PC-9 (cell line): ENCODE measurements around the gene PRC1. TPM values are rescaled to one million over a fixed set of nuclear protein-coding genes. Genes with fewer than 3 reads are reported as not detected.
"Not testable (repeated sequence)": the region's sequence is repeated elsewhere in the genome, so short reads cannot be mapped to it uniquely, and the experiment has no call there.

Experiments
- BruUV-seq: library from RNA; stranded (reverse); fragments of 400-500 nt; replicated peaks from 2 replicates; lab custom pipeline; 2021; lab: Mats Ljungman, UMichigan
- CTCF ChIA-PET: fragments of 300-600 bp; sonication (Branson Sonifier 250); formaldehyde crosslinking; loops from one replicate; lab custom pipeline; 2022; ENCODE audit warnings: antibody characterized with exemption; lab: Charles Lee
- POLR2A ChIA-PET: fragments of 300-600 bp; sonication (Branson Sonifier 250); formaldehyde crosslinking; loops from one replicate; lab custom pipeline; 2022; ENCODE audit warnings: antibody characterized with exemption; ENCODE audit not compliant: unreplicated experiment; lab: Charles Lee
- DNase-seq, 2 experiments: peaks; one replicate each; pipeline versions ENCODE4 v3.0.0 to v3.0.0-alpha.2; 2015 to 2022; ENCODE audit warnings: mixed read lengths in 1 of 2
- H2AFZ ChIP-seq: fragments of 200-600 bp; sonication (generic); 2 replicates; pipeline ENCODE4 v1.8.1; 2017; ENCODE audit warnings: antibody characterized with exemption
- H3F3A ChIP-seq: fragments of 200-600 bp; sonication (generic); 2 replicates; pipeline ENCODE4 v1.8.1; 2017; ENCODE audit warnings: antibody characterized with exemption, mild to moderate bottlenecking, low read depth; ENCODE audit not compliant: insufficient read depth
- H3K27ac ChIP-seq: fragments of 200-600 bp; sonication (generic); 2 replicates; pipeline ENCODE4 v1.6.1; 2016; ENCODE audit warnings: mixed run types
- H3K27me3 ChIP-seq: fragments of 200-600 bp; sonication (generic); 2 replicates; pipeline ENCODE4 v1.6.1; 2016; ENCODE audit warnings: low read depth, mixed run types; ENCODE audit not compliant: insufficient read depth
- H3K36me3 ChIP-seq: fragments of 200-600 bp; sonication (generic); 2 replicates; pipeline ENCODE4 v1.6.1; 2016; ENCODE audit warnings: low read depth, mixed run types
- H3K4me1 ChIP-seq: fragments of 200-600 bp; sonication (generic); replicated peaks from 2 replicates; pipeline ENCODE4 v1.6.1; 2016; ENCODE audit warnings: mixed run types; ENCODE audit not compliant: insufficient read depth
- H3K4me2 ChIP-seq: fragments of 200-600 bp; sonication (generic); 2 replicates; pipeline ENCODE4 v1.6.1; 2017; ENCODE audit warnings: mixed run types
- H3K4me3 ChIP-seq: fragments of 200-600 bp; sonication (generic); 2 replicates; pipeline ENCODE4 v1.6.1; 2016; ENCODE audit warnings: mixed run types
- H3K79me2 ChIP-seq: fragments of 200-600 bp; sonication (generic); 2 replicates; pipeline ENCODE4 v1.6.1; 2017; ENCODE audit warnings: low read depth, mixed run types
- H3K9me2 ChIP-seq: fragments of 200-600 bp; sonication (generic); 2 replicates; pipeline ENCODE4 v1.8.1; 2017; ENCODE audit warnings: mild to moderate bottlenecking; ENCODE audit not compliant: insufficient read depth
- H3K9me3 ChIP-seq: fragments of 200-600 bp; sonication (generic); 2 replicates; pipeline ENCODE4 v1.8.1; 2016; ENCODE audit warnings: low read depth; ENCODE audit not compliant: insufficient read depth
- H4K20me1 ChIP-seq: fragments of 200-600 bp; sonication (generic); 2 replicates; pipeline ENCODE4 v1.8.1; 2017; ENCODE audit not compliant: insufficient read depth
- CTCF ChIP-seq: fragments of 200-600 bp; sonication (generic); conservative IDR thresholded peaks from 2 replicates; pipeline ENCODE4 v1.6.1; 2017; ENCODE audit warnings: mixed run types, antibody characterized with exemption, mild to moderate bottlenecking, moderate library complexity
- EZH2 ChIP-seq: fragments of 200-600 bp; sonication (generic); IDR thresholded peaks from 2 replicates; pipeline ENCODE4 v1.8.0; 2017; ENCODE audit warnings: antibody characterized with exemption, low read depth
- intact Hi-C: fragments of 100-400 bp; cut with micrococcal nuclease; formaldehyde crosslinking; loops from one replicate; pipeline ENCODE4 v1.10.0; 2022; ENCODE audit not compliant: unreplicated experiment
- total RNA-seq: library from RNA; stranded (reverse); gene quantifications from 2 replicates; pipeline ENCODE4 v1.2.3, GENCODE V29; 2021

The PRC1 gene
- total RNA-seq, 1 experiment from 2014 or later = 145 TPM

DNA sequence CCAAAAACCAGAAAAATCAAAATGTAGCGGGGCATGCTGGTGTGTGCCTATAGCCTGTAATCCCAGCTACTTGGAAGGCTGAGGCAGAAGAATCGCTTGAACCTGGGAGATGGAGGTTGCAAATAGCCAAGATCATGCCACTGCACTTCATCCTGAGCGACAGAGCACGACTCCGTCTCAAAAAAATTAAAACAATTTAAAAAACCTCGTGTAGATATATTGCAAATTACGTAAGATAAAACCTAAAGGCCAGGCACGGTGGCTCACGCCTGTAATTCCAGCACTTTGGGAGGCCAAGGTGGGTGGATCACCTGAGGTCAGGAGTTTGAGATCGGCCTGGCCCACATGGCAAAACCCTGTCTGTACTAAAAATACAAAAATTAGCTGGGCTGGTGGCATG is 67.6 kb downstream of the PRC1 start:
- H3K36me3 ChIP-seq, H2AFZ ChIP-seq, H3F3A ChIP-seq, H3K27ac ChIP-seq, H3K9me2 ChIP-seq, H3K9me3 ChIP-seq, POLR2A ChIA-PET, H4K20me1 ChIP-seq, H3K79me2 ChIP-seq, BruUV-seq, DNase-seq, H3K27me3 ChIP-seq, H3K4me2 ChIP-seq, intact Hi-C loops, H3K4me3 ChIP-seq: not testable (repeated sequence)
- peaks cover 25% of the 10 kb centered on the region for H3K4me1 ChIP-seq
- CTCF ChIA-PET = interaction anchor here (0.6 to 0.7 kb wide), 2 partner anchors 27 to 278 kb away, joined by 3 read pairs; no protein-coding TSS in a partner anchor

DNA sequence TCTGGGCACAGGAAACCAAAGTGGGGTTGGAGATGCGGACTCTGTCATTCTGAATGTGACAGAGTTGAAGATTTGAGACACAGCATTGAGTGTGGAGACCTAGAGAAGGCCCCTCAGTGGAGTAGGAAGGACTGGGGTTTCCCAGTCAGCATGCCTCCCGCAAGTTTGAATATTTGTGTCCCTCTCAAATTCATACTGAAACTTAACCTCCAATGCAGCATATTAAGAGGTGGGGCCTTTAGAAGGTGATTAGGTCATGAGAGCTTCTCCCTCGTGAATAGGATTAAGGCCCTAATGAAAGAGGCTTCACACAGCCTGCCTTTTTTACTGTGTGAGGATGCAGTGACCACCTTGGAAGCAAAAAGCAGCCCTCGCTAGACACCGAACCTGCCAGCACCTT is 70.0 kb downstream of the PRC1 start:
- H3K36me3 ChIP-seq = no peaks in the 10 kb centered on the region
- H3K79me2 ChIP-seq = no peaks in the 10 kb centered on the region
- no peak overlapping the region for H3K4me2 ChIP-seq
- H3K4me3 ChIP-seq = no peak overlapping the region
- H3K27ac ChIP-seq = no peak overlapping the region
- TF ChIP-seq CTCF = no peak
- TF ChIP-seq EZH2 = no peak
- no peaks in the 10 kb centered on the region for H3K9me2 ChIP-seq
- no TSS peak for BruUV-seq
- no peaks in the 10 kb centered on the region for H3K9me3 ChIP-seq
- H4K20me1 ChIP-seq = no peaks in the 10 kb centered on the region
- no peak overlapping the region for H2AFZ ChIP-seq
- ChIA-PET POLR2A (no interaction called here), CTCF (no interaction called here)
- H3F3A ChIP-seq = no peaks in the 10 kb centered on the region; the same call in 1 of the 2 replicates
- intact Hi-C loops = no loop called here
- no peaks in the 10 kb centered on the region for H3K27me3 ChIP-seq
- DNase-seq = no peak
- H3K4me1 ChIP-seq = peaks cover 10% of the 10 kb centered on the region

DNA sequence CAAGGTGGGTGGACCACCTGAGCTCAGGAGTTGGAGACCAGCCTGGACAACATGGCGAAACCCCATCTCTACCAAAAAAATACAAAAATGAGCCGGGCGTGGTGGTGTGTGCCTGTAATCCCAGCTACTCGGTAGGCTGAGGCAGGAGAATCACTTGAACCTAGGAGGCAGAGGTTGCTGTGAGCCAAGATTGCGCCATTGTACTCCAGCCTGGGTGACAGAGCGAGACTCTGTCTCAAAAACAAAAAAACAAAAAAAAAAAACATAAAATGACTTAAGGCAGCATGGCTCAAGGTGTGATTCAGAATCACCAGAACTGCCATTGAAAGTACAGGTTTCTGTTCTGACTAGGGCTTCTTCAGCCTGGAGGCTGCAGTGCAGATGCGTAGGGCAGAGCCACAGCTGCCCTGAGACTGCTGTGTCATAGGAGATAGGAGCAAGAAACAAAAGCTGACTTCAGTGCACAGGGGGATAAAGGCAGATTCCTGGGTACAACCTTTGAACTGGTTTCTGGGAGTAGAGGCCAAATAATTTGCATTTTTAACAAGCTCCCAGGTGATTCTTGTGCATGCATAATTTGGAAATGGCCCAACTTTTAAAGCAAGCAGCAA is 71.5 kb downstream of the PRC1 start:
- DNase-seq, H3K9me2 ChIP-seq, H3K27me3 ChIP-seq, POLR2A ChIA-PET, H3K36me3 ChIP-seq, BruUV-seq, H4K20me1 ChIP-seq, H3K4me2 ChIP-seq, H3K27ac ChIP-seq, intact Hi-C loops, H3F3A ChIP-seq, H3K79me2 ChIP-seq, H3K9me3 ChIP-seq, H3K4me1 ChIP-seq, CTCF ChIA-PET, H3K4me3 ChIP-seq, H2AFZ ChIP-seq: not testable (repeated sequence)

DNA sequence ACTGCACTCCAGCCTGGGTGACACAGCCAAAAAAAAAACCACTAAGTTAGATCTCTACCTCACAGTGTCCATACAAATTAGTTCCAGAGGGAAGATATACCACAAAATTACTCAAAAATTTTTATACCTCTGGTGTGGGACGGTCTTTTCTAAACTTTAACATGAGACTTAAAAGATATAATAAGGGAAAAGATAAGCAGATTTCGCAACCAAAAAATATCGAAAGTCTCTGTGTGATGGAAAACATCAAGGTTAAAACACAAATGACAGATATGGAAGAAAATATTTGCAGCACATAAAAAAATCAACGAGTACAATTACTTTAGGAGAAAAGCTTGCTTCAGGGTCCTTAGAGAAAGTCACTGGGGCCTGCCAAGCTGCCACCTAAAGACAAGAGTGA is 72.4 kb downstream of the PRC1 start:
- ChIA-PET CTCF (interaction anchor here (0.7 kb wide), 1 partner anchor 10 kb away, joined by 3 read pairs; no protein-coding TSS in a partner anchor), POLR2A (no interaction called here)
- Histone ChIP-seq H3K36me3 (no peaks in the 10 kb centered on the region), H3K79me2 (no peaks in the 10 kb centered on the region), H3K27ac (no peak overlapping the region), H3K4me1 (no peaks in the 10 kb centered on the region), H3K9me2 (no peaks in the 10 kb centered on the region), H4K20me1 (no peaks in the 10 kb centered on the region), H3K9me3 (no peaks in the 10 kb centered on the region), H3K27me3 (no peaks in the 10 kb centered on the region), H3F3A (no peaks in the 10 kb centered on the region), H2AFZ (no peak overlapping the region), H3K4me2 (no peak overlapping the region), H3K4me3 (no peak overlapping the region)
- TF ChIP-seq CTCF = no peak
- TF ChIP-seq EZH2 = no peak
- intact Hi-C loops = no loop called here
- BruUV-seq = no TSS peak
- no peak for DNase-seq
